Stomach smooth muscle (tissue), 2 donors: ENCODE results near the gene ZC3H12D.
"Not testable (repeated sequence)": the region's sequence is repeated elsewhere in the genome, so short reads cannot be mapped to it uniquely, and the experiment has no call there.

Source experiments
- H3K27ac ChIP-seq: one replicate; pipeline ENCODE4 v1.7.0; 2013; ENCODE audit warnings: mild to moderate bottlenecking, low read length, inconsistent platforms
- H3K27me3 ChIP-seq, 2 donors: one replicate each; pipeline ENCODE4 v1.7.0; 2013; ENCODE audit warnings: low read length in 2 of 2; ENCODE audit not compliant: insufficient read depth in 2 of 2, control insufficient read depth in 1 of 2
- H3K36me3 ChIP-seq, 2 donors: one replicate each; pipeline ENCODE4 v1.7.0; 2013; ENCODE audit warnings: low read length in 2 of 2; ENCODE audit not compliant: control insufficient read depth in 2 of 2, insufficient read depth in 2 of 2
- H3K4me1 ChIP-seq: one replicate; pipeline ENCODE4 v1.7.0; 2013; ENCODE audit warnings: low read length; ENCODE audit not compliant: control insufficient read depth, insufficient read depth
- H3K4me3 ChIP-seq, 2 donors: one replicate each; pipeline ENCODE4 v1.7.0; 2013; ENCODE audit warnings: low read length in 2 of 2
- H3K9ac ChIP-seq, 2 donors: one replicate each; pipeline ENCODE4 v1.7.0; 2013; ENCODE audit warnings: low read length in 2 of 2, mild to moderate bottlenecking in 1 of 2
- H3K9me3 ChIP-seq, 2 donors: one replicate each; pipeline ENCODE4 v1.7.0; 2013; ENCODE audit warnings: low read length in 2 of 2; ENCODE audit not compliant: control insufficient read depth in 2 of 2
- donor health status: healthy.
- donor health status: Pancreatic carcinoma.

The ZC3H12D gene

GRCh38 chr6:149500096-149500495, 15.3 kb upstream of the ZC3H12D start:
- Histone ChIP-seq H3K9ac (no peak overlapping the region), H3K27ac (no peak overlapping the region), H3K4me3 (no peak overlapping the region), H3K27me3 (no peaks in the 10 kb centered on the region), H3K9me3 (no peaks in the 10 kb centered on the region), H3K36me3 (peaks cover 2 to 4% of the 10 kb centered on the region in 2 donors), H3K4me1 (no peaks in the 10 kb centered on the region)

- Histone ChIP-seq H3K36me3 (peaks cover 0 to 4% of the 10 kb centered on the region in 2 donors), H3K4me1 (no peaks in the 10 kb centered on the region), H3K27ac (no peak overlapping the region), H3K27me3 (no peaks in the 10 kb centered on the region), H3K9ac (no peak overlapping the region), H3K9me3 (no peaks in the 10 kb centered on the region), H3K4me3 (no peak overlapping the region)
These were observed 14.3 kb upstream of the ZC3H12D start for GRCh38 chr6:149499066-149499465.

- Histone ChIP-seq H3K9ac (no peak overlapping the region), H3K9me3 (no peaks in the 10 kb centered on the region), H3K27me3 (no peaks in the 10 kb centered on the region), H3K27ac (no peak overlapping the region), H3K4me3 (no peak overlapping the region), H3K4me1 (no peaks in the 10 kb centered on the region), H3K36me3 (no peaks in the 10 kb centered on the region)
These were observed 12.6 kb upstream of the ZC3H12D start for GRCh38 chr6:149497365-149497764.

GRCh38 chr6:149496597-149496996, 11.8 kb upstream of the ZC3H12D start:
- H3K4me3 ChIP-seq, H3K36me3 ChIP-seq, H3K27ac ChIP-seq, H3K9me3 ChIP-seq, H3K9ac ChIP-seq, H3K4me1 ChIP-seq, H3K27me3 ChIP-seq: not testable (repeated sequence)

- H3K27ac ChIP-seq, H3K9me3 ChIP-seq, H3K4me1 ChIP-seq, H3K9ac ChIP-seq, H3K36me3 ChIP-seq, H3K4me3 ChIP-seq, H3K27me3 ChIP-seq: not testable (repeated sequence)
These were observed 10.7 kb upstream of the ZC3H12D start for GRCh38 chr6:149495349-149496016.

GRCh38 chr6:149494810-149495209, 10.0 kb upstream of the ZC3H12D start:
- not testable (repeated sequence) for H3K36me3 ChIP-seq, H3K9ac ChIP-seq, H3K4me1 ChIP-seq, H3K9me3 ChIP-seq, H3K27ac ChIP-seq, H3K4me3 ChIP-seq, H3K27me3 ChIP-seq

GRCh38 chr6:149493761-149494320, 9.0 kb upstream of the ZC3H12D start:
- H3K27ac ChIP-seq: no peak overlapping the region
- no peak overlapping the region for H3K4me3 ChIP-seq
- no peak overlapping the region for H3K9ac ChIP-seq
- no peaks in the 10 kb centered on the region for H3K36me3 ChIP-seq
- no peaks in the 10 kb centered on the region for H3K9me3 ChIP-seq
- H3K27me3 ChIP-seq: no peaks in the 10 kb centered on the region
- no peaks in the 10 kb centered on the region for H3K4me1 ChIP-seq

- H3K9me3 ChIP-seq: no peaks in the 10 kb centered on the region
- no peak overlapping the region for H3K27ac ChIP-seq
- no peaks in the 10 kb centered on the region for H3K4me1 ChIP-seq
These were observed 8.1 kb upstream of the ZC3H12D start for GRCh38 chr6:149492798-149493343.

GRCh38 chr6:149489967-149490366, 5.2 kb upstream of the ZC3H12D start:
- Histone ChIP-seq H3K27ac (no peak overlapping the region), H3K4me1 (peaks cover 6% of the 10 kb centered on the region), H3K27me3 (no peaks in the 10 kb centered on the region), H3K36me3 (no peaks in the 10 kb centered on the region), H3K9me3 (no peaks in the 10 kb centered on the region), H3K4me3 (no peak overlapping the region), H3K9ac (no peak overlapping the region)

More at GRCh38 chr6:149492798-149493343, 8.1 kb upstream of the ZC3H12D start:
- no peaks in the 10 kb centered on the region for H3K27me3 ChIP-seq
- no peaks in the 10 kb centered on the region for H3K36me3 ChIP-seq
- H3K9ac ChIP-seq: no peak overlapping the region
- H3K4me3 ChIP-seq: no peak overlapping the region

GRCh38 chr6:149488815-149489214, 4.0 kb upstream of the ZC3H12D start:
- Histone ChIP-seq H3K4me1 (peaks cover 6% of the 10 kb centered on the region), H3K27ac (no peak overlapping the region), H3K9ac (no peak overlapping the region), H3K9me3 (no peaks in the 10 kb centered on the region), H3K36me3 (no peaks in the 10 kb centered on the region), H3K4me3 (no peak overlapping the region), H3K27me3 (no peaks in the 10 kb centered on the region)

GRCh38 chr6:149487316-149487715, 2.5 kb upstream of the ZC3H12D start:
- H3K27me3 ChIP-seq: no peaks in the 10 kb centered on the region
- no peak overlapping the region for H3K27ac ChIP-seq
- H3K9ac ChIP-seq: no peak overlapping the region

More at GRCh38 chr6:149487316-149487715, 2.5 kb upstream of the ZC3H12D start:
- H3K4me1 ChIP-seq: peaks cover 6% of the 10 kb centered on the region
- H3K4me3 ChIP-seq: no peak overlapping the region
- H3K36me3 ChIP-seq: no peaks in the 10 kb centered on the region
- no peaks in the 10 kb centered on the region for H3K9me3 ChIP-seq
